HG02938 (cell line): ENCODE results near the gene ARHGEF28.

Experiments used
- ATAC-seq: cut with Tn5 transposase; IDR thresholded peaks from one replicate; pipeline ENCODE4 v1.9.1; 2021; ENCODE audit warnings: mild to moderate bottlenecking, moderate library complexity; ENCODE audit not compliant: unreplicated experiment

ARHGEF28 gene

DNA sequence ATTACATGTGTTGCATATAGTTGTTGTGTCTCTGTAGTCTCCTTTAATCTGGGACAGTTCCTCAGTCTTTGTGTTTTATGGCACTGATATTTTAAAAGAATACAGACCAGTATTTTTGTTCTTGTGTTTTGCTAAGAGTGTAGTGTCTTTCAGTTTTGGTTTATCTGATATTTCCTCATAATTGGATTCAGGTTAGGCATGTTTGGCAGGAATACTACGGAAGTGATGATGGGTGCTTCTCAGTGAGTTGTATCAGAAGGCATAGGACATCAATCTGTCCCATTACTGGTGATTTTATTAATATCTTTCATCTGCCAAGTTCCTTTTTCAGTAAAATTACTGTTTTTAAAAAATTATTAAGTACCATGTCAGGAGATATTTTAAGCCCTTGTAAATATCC is 212.9 kb downstream of the ARHGEF28 start:
- ATAC-seq, result no peak

GRCh38 chr5:73841641-73842040 is 215.6 kb downstream of the ARHGEF28 start:
- ATAC-seq, result no peak

- ATAC-seq, result no peak
Measured at GRCh38 chr5:73844165-73844564, 218.2 kb downstream of the ARHGEF28 start.

DNA sequence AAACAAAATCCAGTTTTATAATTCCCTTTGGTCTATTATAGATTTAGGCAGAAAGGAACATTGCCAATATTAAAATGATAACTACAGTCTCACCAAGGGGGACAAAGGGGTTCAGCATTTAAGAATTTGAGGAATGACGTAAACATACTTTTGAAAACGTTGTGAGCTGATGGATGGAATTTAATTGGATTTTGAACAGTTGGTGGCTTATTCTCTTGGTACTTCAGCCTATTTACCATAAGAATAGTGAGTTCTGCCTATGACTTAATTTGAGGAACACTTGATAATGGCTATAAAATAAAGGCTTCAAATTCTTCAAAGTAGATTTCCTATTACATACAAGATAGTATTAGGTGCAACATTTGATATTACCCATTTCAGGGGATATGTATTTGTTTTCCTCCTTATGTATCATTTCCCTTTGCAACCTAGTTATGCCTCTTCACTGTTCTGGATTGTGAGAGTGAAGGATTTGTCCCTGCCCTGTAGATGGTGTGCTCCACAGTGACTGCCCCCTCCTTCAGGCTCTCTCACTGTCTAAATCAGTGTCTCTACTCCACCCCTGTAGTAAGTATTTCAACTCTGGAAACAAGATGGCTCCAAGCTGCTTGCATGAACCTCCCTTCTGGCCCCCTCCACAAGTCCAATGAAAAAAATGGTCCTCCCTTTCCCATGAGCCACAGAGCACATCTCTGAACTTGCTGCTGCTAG is 225.6 kb downstream of the ARHGEF28 start:
- no peak for ATAC-seq

GRCh38 chr5:73853091-73853490 is 227.1 kb downstream of the ARHGEF28 start:
- ATAC-seq, result no peak

DNA sequence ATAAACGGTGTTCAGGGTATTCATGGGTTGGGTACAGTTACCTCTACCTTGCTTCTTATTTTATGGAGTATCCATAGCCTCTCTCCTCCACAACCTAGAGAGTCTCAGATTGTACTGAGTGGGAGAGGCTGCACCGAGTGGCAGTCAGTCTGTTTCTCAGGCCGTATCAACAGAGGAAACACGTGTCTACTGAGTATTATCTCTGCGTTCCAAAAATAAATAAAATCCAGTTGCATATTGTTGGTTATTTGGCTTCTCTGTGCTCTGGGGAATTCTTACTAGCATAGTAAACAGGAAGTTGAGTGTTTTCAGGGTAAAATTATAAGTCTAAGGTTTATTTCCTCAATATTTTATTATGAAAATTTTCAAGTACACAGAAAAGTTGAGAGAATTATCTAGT is 231.0 kb downstream of the ARHGEF28 start:
- no peak for ATAC-seq

- no peak for ATAC-seq
Measured at GRCh38 chr5:73857446-73857845, 231.4 kb downstream of the ARHGEF28 start.

DNA sequence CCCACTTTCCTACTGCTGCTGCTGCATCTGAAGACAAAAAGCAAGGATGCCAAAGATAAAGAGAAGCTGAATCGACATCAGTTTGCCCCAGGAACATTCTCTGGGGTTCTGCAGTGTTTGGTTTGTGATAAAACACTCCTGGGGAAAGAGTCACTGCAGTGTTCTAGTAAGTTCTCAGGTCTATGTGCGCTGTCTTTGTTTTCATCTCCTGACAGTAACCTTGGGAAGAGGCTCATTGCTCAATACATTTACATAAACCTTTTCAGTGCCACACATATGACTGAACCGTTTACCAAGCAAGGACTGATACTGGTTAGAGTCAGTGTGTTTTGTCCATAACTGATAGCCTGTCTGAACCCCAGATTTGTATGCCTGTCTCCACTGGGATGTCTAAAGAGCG is 232.1 kb downstream of the ARHGEF28 start:
- no peak for ATAC-seq

DNA sequence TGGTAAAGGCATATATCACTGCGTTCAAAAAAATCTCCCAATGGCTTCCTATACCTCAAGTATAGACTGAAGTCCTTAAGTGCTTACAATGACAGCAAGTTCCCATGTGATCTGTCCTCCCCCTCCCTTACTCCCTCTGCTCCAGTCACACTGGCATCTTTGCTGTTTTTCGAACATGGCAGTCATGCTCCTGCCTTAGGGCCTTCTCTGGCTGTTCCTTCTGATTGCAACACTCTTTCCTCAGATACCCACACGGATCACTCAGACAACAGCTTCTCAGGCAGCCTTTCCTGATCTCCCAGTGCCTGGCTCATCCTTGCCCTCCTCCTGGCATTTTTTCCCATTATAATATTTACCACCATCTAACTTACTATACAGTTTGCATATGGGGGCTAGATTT is 232.8 kb downstream of the ARHGEF28 start:
- ATAC-seq, result no peak

DNA sequence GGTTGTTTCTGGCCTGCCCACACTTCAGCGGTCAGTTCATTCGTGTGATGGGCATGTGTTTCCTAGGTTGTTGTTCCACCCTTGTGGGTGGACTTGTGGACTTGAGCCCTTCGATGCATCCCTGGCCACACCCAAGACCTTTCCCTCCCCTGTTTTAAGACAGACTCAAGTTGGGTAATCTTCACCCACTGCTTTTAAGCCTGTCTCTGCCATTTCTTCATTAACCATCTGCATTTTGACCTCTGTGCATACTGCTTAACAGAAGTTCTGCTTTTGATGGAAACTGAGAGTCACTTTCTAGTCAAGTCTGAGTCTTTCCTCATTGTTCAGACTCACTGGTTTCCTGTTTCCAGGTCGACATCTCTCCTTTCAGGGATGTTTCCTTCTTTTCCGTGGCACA is 233.7 kb downstream of the ARHGEF28 start:
- ATAC-seq, result no peak

GRCh38 chr5:73861313-73861988 is 235.5 kb downstream of the ARHGEF28 start:
- no peak for ATAC-seq

DNA sequence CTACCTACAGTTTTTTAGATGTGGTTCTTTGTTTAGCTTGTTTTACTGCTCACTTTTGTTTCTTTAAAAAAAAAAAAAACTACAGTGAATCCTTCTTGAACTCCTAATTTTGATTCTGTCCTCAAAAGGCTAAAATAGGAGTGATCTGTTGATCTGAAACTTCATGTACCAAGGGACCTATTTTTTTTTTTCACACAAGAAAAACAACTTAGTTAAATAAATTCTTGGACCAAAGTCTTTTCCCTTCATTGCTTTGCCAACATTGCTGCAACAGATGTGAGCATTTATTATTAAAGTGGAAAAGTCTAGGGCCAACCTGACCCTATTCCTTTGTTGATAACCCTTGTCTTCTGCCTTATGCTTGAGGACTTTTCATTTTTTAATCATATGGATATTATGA is 236.8 kb downstream of the ARHGEF28 start:
- no peak for ATAC-seq

GRCh38 chr5:73863876-73864275 is 237.9 kb downstream of the ARHGEF28 start:
- no peak for ATAC-seq

GRCh38 chr5:73865315-73865714 is 239.3 kb downstream of the ARHGEF28 start:
- no peak for ATAC-seq

GRCh38 chr5:73867345-73868335 is 241.6 kb downstream of the ARHGEF28 start:
- no peak for ATAC-seq

DNA sequence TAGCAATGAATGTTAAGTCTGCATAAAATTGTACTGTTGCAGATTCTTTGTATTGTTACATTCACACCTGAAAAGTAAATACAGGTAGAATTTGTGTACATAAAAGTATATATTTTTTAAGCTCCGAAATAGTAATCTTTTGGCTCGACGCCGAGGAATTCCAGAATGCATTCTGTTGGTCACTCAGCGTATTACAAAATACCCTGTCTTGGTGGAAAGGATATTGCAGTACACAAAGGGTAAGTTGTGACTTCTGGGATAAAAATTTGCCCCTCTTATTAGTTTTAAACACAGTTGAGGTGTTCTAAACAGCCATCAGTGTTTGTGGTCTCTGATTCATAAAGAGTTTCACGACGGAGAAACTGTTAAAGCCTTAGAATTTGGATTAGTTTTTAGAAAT is 257.6 kb downstream of the ARHGEF28 start:
- ATAC-seq, result no peak

DNA sequence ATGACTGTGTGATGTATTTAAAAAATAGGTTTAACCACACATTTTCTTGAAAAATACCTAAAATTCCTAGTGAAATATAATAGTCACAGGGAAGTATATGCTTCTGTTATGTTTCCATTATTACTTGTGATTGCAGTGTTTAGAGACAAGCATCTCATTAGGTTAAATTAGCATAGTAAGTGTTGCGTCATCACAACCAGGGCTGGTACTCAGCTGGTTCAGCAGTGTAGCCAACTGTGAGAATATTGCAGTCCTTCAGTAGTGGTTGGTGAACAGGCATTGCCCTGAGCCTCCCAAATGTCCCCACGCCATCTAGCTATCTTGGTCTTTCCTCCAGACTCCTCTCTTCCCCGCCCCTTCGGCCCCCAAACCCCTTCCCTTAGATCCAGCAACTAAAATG is 261.7 kb downstream of the ARHGEF28 start:
- no peak for ATAC-seq

DNA sequence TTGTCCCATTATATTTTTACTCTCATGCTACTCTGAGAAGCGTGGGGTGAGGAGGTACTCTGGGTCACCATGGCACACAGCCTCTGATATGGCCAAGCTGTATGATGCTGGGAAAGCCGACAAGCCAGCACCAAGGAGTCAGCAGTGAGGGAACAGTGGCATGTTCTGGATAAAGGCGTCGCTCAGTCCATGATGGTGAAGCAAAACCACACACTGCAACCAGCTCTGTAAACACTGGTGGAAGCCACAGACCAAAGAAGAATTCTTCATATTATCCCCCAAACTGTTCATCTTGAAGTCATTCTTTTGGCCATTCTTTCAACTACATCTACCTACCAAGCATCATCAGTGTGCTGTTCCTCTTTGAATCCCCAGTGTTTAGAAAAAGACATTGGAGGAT is 264.6 kb downstream of the ARHGEF28 start:
- ATAC-seq, result no peak

DNA sequence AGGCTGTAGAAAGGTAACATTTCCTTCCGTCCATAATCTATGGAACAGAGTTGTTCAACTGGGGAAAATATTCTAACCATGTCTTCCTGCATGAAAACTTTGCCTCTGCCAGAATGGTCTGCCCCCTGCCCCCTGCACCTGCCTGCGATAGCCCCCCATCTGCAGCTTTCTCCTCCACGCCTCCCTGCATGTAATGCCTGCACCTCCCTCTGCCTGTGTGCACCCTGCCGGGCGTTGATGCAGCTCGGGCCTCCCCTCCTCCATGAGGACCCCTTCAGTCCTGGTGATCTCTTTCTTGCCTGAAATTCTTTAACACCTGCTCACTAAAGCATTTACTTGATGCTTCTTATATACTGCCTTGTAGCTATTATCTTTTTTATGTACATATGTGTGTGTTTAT is 266.2 kb downstream of the ARHGEF28 start:
- no peak for ATAC-seq

- no peak for ATAC-seq
Measured at GRCh38 chr5:73892806-73893205, 266.8 kb downstream of the ARHGEF28 start.

DNA sequence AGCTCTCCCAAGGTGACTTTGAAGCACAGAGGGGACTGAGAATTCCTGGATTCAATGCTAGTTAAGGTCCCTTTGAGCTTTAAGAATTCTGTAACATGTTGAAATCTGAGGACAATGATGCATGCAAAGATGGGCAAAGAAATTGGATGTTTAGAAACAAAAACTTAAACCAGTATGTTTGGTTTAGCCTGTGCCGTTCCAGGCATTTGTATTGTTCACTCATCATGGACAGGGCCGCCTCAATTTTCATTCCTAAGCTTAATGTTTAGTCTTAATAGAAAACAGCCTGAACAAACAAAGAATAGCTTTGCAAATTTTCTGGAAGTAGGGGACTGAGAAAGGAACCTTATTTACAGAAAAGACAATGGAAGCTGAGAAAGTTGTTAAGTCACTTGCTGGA is 267.8 kb downstream of the ARHGEF28 start:
- no peak for ATAC-seq

DNA sequence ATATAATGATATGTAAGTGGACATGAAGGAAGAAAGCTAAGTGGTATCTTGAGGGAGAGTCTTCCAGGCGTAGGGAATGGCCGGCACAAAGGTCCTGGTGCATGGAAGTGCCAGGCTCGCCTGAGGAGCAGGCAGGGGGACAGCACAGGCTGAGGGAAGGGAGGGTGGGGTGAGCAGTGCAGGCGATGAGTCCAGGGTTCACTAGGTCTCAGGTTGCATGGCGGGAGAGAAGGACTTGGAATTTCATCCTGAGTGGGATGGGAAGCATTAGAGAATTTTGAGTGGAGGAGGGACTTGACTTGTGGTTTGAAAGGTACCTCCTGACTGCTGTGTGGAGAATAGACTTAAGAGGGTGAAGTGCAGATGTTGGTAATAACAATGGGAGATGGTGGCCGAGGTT is 268.9 kb downstream of the ARHGEF28 start:
- ATAC-seq, result no peak
